GM19324 (cell line): Measurements from ENCODE around the gene STOX2.

ENCODE experiments used
- ATAC-seq: cut with Tn5 transposase; IDR thresholded peaks from one replicate; pipeline ENCODE4 v1.9.1; 2021; ENCODE audit warnings: mild to moderate bottlenecking, moderate library complexity; ENCODE audit not compliant: unreplicated experiment, low FRiP score

Gene STOX2

DNA sequence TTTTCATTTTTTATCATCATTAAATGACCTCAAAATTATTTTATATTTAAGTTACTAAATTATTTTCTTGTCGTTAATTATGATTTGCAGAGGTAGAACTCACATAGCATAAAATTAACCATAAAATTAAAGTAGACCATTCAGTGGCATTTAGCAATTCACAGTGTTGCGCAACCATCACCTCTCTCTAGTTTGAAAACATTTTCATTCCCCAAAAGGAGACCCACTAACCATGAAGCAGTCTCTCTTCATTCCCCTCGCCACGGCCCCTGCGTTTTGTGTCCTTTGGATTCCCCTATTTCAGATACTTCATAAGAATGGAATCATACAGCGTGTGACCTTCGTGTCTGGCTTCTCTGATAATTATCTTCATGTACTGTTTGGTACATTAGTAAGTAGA is 157.7 kb downstream of the STOX2 start:
- ATAC-seq: no peak

DNA sequence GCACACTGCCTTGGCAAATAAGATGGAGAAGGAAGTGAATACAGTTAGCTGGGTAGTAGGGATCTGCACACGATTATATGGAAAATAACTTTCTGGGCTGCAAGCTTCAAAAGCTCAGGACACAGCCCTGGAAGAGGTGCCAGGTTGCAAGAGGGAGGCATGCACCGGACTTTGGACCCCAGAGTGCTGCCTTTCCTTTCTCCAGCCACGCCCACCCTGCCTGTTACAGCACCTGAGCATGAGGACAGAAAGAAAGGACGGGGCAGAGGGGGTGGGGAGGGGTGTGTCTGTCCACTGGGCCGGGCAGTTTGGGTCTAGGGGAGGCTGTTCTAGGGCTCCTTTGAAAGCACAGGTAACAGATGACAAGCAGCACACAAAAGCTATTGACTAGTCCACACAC is 159.8 kb downstream of the STOX2 start:
- ATAC-seq: no peak

DNA sequence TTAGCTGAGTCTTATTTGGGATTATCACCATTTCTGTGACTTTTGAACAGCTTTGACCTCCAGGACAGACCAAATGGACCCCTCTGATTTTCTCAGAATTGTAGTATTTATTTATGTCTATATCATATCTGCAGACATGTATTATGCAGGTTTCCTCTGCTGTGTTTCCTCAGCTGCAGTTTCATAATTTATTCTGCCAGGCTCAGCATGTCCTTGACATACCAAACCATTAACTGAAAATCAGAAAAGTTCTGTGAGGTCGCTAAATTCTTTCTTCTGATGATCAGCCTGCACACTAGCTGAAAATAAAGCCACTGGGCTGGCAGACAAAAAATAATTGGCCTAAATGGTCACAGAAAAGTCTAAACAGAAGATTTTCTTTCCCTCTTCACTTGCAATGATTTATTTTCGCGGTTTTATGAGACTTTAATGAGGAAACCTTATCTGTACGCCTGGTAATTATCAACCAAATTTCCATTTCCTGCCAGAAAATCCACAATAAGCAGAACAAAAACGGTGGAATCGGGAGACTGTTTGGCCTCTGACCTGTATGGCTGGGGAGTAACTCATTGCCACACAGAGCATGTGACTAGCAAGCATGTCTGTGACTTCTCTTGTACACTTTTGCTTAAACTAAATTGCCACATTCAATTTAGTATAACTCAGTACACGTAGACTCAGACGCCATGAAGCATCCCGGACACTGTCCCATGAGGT is 161.6 kb downstream of the STOX2 start:
- no peak for ATAC-seq

DNA sequence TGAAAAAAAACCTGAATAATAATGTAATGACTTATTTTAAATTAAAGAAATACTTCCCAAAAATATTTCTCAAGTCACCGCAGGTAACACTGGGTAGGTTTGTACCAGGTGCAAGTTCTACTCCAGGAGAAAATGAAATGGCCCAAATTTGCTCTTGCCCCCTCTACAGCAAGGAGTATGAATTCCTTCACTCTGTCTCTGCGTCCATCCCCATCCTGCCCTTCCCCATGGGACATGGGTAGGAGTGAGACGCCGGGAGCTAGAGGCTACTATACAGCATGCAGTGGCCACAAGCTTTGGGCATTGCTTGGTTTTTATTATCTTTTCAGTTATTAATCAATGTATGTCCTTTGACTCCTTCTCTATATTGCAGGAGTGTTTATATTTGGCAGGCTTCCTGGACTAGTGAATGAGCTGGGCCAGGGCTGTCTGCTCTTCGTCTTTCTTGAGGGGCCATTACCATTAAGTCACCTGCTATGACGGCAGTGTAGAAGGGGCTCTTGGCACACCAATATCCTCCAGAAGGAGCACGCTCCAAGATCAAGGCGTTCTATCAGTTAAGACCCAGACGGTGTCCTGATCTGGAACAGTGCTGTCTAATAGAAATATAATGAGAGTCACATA is 162.9 kb downstream of the STOX2 start:
- ATAC-seq: no peak
